GM19240 (cell line): ENCODE results near the gene FGL2.
"Not testable (repeated sequence)": the region's sequence is repeated elsewhere in the genome, so short reads cannot be mapped to it uniquely, and the experiment has no call there.

Experiments
- DNase-seq: peaks from one replicate; pipeline ENCODE4 v3.0.0; 2011; ENCODE audit warnings: low spot score; ENCODE audit not compliant: insufficient read length

FGL2 gene

DNA sequence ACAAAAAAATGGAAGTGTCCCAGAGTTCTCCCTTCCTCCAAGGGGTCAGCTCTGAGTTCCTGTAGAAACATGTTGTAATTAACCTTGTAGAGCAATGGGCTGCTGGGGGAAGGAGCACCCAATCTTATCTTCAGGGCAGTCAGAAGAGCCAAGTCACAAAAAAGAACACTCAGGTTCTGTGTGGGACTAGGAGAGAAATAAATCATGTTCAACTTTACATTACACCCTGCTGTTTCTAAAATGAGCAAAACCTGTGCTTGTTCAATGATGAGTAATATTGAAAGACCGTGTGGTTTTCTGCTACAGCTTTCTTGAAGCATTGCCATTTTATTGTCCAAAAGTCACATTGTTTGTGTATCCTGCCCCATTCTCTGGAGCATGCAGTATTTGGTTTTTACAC is 42.6 kb downstream of the FGL2 start:
- DNase-seq, result not testable (repeated sequence)

DNA sequence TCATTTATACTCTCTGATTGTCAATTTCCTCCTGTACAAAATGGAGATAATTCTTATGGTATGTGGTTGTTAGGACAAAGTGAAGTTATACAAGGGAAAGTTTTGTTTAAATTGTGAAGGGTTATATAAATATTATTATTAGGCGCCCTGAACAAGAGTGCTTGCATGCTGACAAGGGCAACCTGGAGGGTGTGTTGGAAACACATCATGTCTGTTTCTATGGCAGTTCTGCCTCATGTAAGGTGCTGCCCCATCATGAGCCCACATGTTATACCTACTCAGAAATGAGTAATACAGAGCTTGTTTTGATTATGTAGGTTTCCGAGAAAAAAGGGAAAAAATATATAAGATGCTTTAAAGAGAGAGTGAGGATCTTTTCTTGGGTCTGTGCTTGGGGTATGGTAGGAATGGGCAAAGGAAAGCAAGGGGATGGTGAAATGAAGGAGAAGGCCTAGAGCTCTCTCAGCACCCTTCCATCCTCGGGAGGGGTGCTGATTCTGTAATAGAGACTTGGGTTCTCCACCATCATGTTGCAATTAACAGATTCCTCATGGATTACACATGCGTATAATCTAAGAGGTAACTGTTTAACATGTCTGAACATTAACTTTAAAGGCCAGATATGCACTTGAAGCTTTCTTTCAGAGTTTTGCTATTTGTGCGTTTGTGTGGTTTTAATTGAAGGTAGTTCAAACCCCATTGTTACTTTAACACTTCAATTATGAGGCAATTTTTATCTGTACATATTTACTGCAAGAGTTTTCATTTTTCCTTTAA is 43.8 kb downstream of the FGL2 start:
- DNase-seq, result not testable (repeated sequence)

DNA sequence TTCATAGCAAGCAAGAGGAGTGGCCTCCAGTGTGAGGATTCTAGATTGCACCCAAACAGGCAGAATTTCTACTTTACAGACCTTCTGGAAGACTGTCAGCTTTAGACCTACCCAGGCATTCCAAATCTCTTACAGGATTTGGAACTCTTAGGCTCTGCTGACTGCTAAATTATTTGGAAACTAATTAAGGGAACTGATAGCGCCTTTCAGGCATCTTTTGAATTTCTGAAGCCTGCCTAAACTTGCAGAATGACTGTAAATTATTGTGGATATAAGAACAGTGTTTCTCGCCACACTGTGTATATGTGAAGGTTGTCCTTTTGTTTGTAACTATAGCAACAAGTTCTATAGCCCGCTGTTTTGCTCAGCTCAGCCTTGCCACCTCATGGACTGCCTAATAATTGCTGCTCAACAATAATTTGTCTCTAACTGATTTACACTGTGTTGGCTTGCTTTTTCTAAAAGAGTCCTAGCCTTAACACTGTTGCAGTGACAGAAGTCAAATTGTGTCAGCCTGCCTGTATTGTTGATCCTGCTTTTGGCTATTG is 44.6 kb downstream of the FGL2 start:
- DNase-seq, result not testable (repeated sequence)

DNA sequence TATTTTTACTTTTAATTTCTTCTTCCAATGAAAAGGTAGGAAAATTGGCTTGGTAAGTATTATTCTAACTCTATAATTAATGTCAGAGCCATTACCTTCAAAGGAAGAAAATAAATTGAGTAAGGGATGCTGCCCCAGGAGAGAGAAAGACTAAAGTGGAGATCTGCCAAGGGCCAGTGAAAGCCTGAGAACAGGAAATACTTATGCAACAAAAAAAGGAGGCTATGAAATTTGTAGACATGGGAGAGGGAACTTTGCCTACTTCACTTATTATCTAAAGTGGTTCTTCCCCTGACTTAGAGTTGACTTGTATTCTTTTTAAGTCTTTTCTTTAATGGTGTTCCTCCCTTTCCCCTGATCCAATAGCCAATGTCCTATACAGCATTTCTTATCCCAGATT is 47.4 kb downstream of the FGL2 start:
- DNase-seq, result not testable (repeated sequence)
